Measurements from ENCODE around the gene GNB1L.

The GNB1L gene

DNA sequence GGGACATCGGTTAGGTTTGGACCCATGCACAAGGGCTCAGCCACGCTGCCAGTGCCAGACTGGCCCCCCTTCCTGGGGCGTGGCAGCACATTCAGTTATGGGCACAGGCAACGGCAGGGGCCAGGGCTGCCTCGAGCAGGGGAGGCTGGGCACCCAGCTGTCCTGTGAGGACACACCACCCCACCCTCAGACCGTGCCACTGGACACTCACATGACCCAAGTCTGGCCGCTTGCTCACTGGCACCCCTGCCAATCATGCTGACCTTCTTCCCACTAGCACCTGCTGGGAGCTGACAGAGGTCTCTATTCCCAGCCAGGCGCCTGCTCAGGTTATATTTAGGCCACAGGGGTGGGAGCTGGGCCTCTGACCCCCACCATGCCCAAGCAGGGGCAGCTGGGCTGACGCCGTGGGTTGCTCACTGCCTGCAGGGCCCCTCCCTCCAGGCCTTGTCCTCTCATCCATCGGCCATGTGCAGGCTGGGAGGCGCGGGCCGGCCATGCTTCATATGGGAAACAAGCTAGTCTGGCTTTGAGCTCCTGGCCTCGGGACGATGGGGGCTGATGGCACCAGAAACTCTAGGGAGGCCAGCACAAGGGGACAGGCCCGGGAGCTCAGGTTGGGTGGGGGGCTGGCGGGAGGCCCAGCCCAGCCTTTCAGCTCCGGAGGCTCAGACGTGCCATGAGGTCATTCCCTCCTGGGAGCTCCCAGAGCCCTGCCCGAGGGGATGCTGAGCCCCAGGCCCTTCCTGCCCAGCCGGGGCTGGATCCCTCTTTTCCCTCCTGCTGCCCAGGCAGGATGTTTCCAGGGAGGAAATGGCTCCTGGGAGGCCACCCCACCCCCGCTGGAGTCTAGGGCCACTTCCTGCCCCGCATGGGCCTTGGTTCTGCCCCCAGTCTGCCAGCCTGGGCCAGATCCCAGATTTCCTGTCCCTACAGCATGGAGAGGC is 109.2 kb downstream of the GNB1L start:
- DNase-seq = no peak

DNA sequence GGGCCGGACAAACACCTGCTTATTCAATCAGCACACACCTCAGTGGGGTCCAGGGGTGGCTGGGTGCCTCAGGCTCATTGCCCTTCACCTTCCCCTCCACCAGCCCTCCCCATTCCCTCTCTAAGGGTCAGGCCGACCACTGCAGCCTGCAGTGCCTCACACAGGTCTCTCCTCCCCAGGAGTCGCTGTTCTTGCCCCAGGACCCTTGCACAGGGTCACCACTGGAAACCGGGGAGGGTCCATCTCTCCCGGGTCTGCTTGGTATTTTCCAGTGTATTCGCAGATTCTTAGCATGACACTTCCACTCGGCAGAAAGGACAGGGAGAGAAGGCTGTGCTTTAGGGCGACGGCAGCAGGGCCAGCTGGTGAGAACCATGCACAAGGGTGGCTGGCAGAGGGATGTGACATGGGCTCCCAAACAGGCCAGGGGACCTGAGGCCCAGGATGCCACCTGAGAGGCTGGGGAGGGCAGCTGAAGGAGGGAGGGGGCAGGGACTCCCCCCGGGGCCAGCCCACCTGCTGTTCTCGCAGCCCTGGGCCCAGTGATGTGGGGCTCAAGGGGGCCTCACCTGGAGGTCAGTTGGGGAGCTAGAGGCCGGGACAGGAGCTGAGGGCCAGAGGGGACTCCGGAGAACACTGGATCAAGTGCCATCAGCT is 110.2 kb downstream of the GNB1L start:
- no peak for DNase-seq

DNA sequence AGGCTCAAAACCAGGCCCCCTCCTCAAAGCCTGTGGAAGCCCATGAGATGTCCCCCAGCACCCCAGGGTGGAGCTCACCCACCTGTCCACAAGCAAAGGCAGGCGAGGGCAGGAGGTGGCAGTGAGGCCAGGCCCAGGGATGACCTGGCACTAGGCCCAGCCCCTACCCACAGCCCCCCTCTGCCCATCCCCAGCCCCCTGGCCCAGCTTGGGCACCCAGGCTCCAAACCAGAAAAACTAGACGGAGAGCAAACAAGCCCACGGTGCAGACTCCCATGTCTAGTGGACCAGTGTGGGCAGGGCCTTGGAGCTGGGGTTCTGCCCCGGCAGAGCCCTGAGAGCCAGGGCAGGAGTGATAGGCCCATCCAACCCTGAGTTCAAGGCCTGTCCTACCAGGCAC is 111.0 kb downstream of the GNB1L start:
- DNase-seq = no peak

DNA sequence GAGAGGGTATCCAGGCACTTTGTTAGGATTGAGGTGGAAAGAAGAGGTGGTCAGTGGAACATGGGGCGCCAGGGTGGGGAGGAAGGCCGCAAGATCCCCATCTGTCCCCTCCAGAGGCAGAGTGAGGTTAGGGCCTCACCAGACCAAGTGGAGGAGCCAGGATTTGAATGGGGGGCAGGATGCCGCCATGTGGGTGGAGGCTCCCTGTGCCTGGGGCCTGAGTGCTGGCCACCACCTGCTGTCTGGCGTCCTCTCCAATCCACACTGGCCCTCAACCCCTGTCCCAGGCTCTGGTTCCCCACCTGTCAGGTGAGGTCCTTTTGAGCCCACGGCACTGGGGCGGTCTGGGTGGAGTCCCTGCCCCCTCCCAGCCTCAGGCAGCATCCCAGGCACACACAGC is 111.6 kb downstream of the GNB1L start:
- no peak for DNase-seq

GRCh38 chr22:19742160-19743066 is 112.3 kb downstream of the GNB1L start:
- no peak for DNase-seq

GRCh38 chr22:19741053-19741452 is 113.6 kb downstream of the GNB1L start:
- DNase-seq = no peak

- DNase-seq = no peak
Observed at GRCh38 chr22:19740586-19740985, 114.1 kb downstream of the GNB1L start.

DNA sequence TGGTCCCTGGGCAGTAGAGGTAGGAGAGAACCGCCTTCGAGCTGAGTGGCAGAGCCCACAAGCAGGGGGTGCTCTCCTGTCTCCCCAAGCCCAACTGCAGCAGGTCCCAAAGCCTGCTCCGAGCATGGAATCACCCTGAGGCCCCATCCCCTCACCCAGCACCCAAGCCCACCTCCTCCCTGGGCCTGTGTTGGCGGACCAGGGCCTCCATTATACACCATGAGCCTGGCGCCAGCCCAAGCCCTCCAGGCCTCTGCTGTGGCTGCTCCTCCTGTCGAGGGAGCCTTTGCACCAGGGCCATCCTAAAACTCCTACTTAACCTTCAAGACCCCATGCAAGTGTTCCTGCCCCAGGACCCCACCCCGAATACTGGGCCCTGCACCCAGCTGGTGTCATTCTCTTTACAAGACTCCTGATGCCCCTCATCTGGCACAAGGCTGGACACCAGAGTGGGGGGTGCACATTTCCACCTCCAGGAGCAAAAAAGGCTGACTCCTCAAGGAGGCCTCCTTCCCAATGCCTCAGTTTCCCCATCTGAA is 114.7 kb downstream of the GNB1L start:
- no peak for DNase-seq

- DNase-seq = no peak
Observed at GRCh38 chr22:19739448-19739895, 115.2 kb downstream of the GNB1L start.

- no peak for DNase-seq
Observed at GRCh38 chr22:19738664-19739447, 115.8 kb downstream of the GNB1L start.

- no peak for DNase-seq
Observed at GRCh38 chr22:19737846-19738663, 116.6 kb downstream of the GNB1L start.

DNA sequence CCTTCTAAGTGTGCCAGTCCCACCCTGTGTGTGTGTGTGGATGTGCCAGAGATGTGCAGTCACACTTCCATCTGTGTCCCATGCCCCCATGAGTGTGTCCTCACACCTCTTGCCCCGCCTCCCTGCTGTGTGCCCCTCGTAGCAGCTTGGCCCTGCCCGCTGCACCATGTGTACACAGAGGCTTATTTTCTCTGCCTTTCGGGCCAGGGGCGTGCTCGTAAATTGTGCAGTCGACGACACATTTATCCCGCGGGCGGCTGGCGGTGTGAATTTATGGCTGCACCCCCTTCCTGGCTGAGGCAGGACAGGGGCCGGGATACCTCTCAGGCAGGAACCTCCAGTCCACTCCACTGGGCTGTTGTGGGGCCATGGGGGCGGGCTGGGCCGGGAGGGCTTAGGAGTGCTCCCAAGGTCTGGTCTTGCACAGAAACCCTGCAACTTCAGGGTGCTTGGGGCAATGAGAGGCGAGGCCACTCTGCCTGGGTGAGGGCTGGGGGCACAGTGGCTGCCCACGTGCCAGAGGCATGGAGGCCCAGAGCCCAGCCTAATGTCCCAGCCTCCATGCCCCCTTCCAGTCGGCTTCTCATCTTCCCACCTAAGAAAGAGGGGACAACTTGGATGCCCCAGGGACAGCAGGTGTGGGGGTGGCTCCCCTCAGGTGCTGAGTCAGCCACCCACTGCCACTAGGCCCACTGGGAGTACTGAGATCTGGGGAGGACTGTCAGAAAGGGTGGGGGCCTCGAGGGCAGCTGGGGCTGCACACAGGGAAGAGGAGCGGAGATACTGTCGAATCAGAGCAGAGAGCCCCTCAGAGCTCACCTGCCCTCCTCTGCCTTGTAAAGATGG is 118.8 kb downstream of the GNB1L start:
- no peak for DNase-seq

GRCh38 chr22:19734837-19735382 is 119.8 kb downstream of the GNB1L start:
- no peak for DNase-seq

- no peak for DNase-seq
Observed at GRCh38 chr22:19734163-19734562, 120.5 kb downstream of the GNB1L start.

- DNase-seq = no peak
Observed at GRCh38 chr22:19733755-19734154, 120.9 kb downstream of the GNB1L start.
